ENCODE data around the gene RNF144B. TPM values are rescaled to one million over a fixed set of nuclear protein-coding genes. Genes with fewer than 3 reads are reported as not detected.

Gene RNF144B
- total RNA-seq, 1 experiment from 2014 or later = 2.3 TPM

DNA sequence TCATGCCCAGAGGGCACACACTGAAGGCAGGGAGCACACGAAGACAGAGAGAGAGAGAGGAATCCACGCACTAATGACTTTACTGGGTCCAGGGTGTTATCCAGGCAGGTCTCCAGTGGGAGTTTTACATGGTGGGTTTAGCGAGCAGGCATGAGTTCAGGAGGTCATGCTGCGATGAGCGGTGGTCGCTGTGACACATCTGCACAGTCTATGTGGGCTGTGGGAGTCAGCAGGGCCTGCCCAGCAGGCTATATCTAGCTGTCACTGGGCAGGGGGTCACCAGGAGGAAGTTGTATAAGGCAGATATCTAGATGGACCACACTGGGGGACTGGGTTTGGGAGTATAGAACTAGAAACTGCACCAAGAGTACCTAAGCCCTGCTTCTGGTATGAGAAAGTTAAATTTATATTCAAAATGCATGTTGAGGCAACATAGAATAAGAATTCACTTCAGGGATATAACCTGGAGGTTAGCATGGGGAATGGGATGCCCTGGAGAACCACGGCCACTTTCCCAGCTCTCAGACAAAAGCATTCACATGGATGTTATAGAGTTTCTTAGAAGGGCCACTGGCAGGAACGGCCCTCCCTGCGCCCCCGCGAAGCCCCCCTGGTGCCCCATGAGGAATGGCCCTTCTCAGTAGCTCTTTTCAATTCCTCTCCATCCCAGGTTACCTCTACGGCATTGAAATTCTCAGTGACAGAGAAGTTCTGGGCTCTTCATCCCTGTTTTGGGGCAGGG lies 113.9 kb downstream of the RNF144B start:
- H2AFZ ChIP-seq (ENCODE audit: low read length) = no peak overlapping the region
- peak overlapping the region in 1 of 3 experiments; percentile 40; a peak in 2 of 7 replicates for H3K27ac Mint-ChIP-seq
- no peak overlapping the region for H3K4ac ChIP-seq (ENCODE audit: low read depth, low read length)
- no peak overlapping the region for H3K9ac ChIP-seq (ENCODE audit: extremely low read depth, insufficient read length, low read length)
- no peak overlapping the region for H2BK5ac ChIP-seq (ENCODE audit: insufficient read length, low read length)
- no peak for DNase-seq
- no peaks in the 10 kb centered on the region for H3K9me3 ChIP-seq (ENCODE audit: control insufficient read depth, low read depth, low read length)
- H3K36me3 Mint-ChIP-seq (ENCODE audit: insufficient read depth in 1 of 3, low read depth in 3 of 3) = no peaks in the 10 kb centered on the region; a peak in 1 of 7 replicates
- TF ChIP-seq, protein P1, sequence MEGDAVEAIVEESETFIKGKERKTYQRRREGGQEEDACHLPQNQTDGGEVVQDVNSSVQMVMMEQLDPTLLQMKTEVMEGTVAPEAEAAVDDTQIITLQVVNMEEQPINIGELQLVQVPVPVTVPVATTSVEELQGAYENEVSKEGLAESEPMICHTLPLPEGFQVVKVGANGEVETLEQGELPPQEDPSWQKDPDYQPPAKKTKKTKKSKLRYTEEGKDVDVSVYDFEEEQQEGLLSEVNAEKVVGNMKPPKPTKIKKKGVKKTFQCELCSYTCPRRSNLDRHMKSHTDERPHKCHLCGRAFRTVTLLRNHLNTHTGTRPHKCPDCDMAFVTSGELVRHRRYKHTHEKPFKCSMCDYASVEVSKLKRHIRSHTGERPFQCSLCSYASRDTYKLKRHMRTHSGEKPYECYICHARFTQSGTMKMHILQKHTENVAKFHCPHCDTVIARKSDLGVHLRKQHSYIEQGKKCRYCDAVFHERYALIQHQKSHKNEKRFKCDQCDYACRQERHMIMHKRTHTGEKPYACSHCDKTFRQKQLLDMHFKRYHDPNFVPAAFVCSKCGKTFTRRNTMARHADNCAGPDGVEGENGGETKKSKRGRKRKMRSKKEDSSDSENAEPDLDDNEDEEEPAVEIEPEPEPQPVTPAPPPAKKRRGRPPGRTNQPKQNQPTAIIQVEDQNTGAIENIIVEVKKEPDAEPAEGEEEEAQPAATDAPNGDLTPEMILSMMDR (conservative IDR thresholded peaks at IDR 0.05) = no peak
- no peak overlapping the region for H3K4me3 Mint-ChIP-seq
- H3K18ac ChIP-seq (ENCODE audit: insufficient read length, low read depth, low read length) = no peak overlapping the region
- H3K27me3 ChIP-seq (ENCODE audit: insufficient read depth, low read length) = no peaks in the 10 kb centered on the region
- H2BK15ac ChIP-seq (ENCODE audit: low read depth, low read length) = no peak overlapping the region
- H4K20me1 ChIP-seq (ENCODE audit: control insufficient read depth, insufficient read depth, insufficient read length) = no peaks in the 10 kb centered on the region
- no peak overlapping the region for H3T11ph ChIP-seq (ENCODE audit: low read length)
- no peak overlapping the region for H2BK120ac ChIP-seq (ENCODE audit: low read depth, low read length, poor library complexity, severe bottlenecking)
- no peak overlapping the region for H3K4me2 ChIP-seq (ENCODE audit: insufficient read depth, insufficient read length, low read length)
- H3K4me1 Mint-ChIP-seq = peaks cover 5 to 14% of the 10 kb centered on the region in 2 experiments; a peak in 3 of 4 replicates
- no peak overlapping the region for H4K91ac ChIP-seq (ENCODE audit: insufficient read length, low read depth, low read length)
- no peaks in the 10 kb centered on the region for H3K4me1 ChIP-seq (ENCODE audit: insufficient read depth, low read length)
- H2BK20ac ChIP-seq (ENCODE audit: low read depth, low read length, poor library complexity, severe bottlenecking) = no peak overlapping the region
- no peak overlapping the region for H2BK12ac ChIP-seq (ENCODE audit: insufficient read length, low read depth, low read length)
- H3K79me1 ChIP-seq (ENCODE audit: insufficient read depth, low read depth, low read length, poor library complexity, severe bottlenecking) = no peaks in the 10 kb centered on the region
- no peaks in the 10 kb centered on the region for H3K27me3 Mint-ChIP-seq (ENCODE audit: low read depth)
- H4K5ac ChIP-seq (ENCODE audit: insufficient read length, low read depth, low read length) = no peak overlapping the region
- H3K27ac ChIP-seq (ENCODE audit: insufficient read length, low read depth, low read length) = no peak overlapping the region
- no peak overlapping the region for H2AK5ac ChIP-seq (ENCODE audit: insufficient read length, low read length)
- H3K23ac ChIP-seq (ENCODE audit: insufficient read length, low read depth, low read length) = no peak overlapping the region
- WGBS (ENCODE audit: extremely low coverage, insufficient read length, low lambda C conversion rate) = no CpG with 5 or more reads among the region's 12 CpGs
- no peaks in the 10 kb centered on the region for H3K79me2 ChIP-seq (ENCODE audit: insufficient read depth, low read length)
- no peak overlapping the region for H3K56ac ChIP-seq (ENCODE audit: insufficient read length, low read depth, low read length)
- no peak overlapping the region for H4K8ac ChIP-seq (replicated peaks; ENCODE audit: insufficient read length, low read depth, low read length)
- H3K14ac ChIP-seq (ENCODE audit: insufficient read depth, low read length) = no peak overlapping the region
- no peaks in the 10 kb centered on the region for H3K9me3 Mint-ChIP-seq
- H3K23me2 ChIP-seq (ENCODE audit: insufficient read length, low read depth, low read length, poor library complexity, severe bottlenecking) = no peaks in the 10 kb centered on the region

Data from H9 (cell line).